ENCODE results near the gene DENND1A.
"Not testable (repeated sequence)": the region's sequence is repeated elsewhere in the genome, so short reads cannot be mapped to it uniquely, and the experiment has no call there.

The DENND1A gene

DNA sequence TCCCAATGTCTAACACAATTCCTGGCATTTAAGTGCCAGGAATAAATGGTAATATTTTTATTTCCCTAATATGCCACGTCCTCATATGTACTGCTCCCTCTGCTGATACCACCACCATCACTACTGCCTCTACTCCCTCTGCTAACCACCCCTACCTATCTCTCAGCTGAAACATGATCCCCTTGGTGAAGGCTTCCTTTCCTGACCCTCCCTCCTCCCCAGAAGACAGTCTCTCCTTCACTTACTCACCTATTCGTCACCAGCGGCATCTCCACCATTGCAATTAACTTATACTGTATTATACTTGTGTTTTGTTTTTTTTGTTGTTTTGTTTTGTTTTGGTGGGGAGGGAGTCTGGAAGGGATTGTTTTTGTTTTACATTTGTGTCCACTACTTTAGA is 4.8 kb downstream of the DENND1A start:
- no peak for DNase-seq (ENCODE audit: low read depth in 1 of 2, low spot score in 1 of 2)

DNA sequence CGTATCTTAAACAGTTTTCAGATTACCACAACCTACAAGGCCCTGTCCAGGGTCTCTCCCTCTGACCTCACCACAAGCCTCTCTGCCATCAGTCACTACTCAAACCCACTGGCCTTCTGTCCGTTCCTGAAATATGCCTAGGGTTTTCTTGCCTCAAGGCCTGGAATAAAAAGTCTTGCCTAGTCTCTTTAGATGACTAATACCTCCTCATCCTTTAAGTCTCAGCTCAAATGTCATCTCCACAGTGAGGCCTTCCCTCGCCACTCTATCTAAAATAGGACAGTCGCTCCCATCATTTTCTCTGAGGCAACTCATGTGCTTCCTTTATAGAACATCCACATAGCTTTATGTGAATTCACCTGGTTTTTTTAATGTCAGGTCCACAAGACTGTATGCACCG is 5.2 kb downstream of the DENND1A start:
- DNase-seq (ENCODE audit: low read depth in 1 of 2, low spot score in 1 of 2) = no peak

DNA sequence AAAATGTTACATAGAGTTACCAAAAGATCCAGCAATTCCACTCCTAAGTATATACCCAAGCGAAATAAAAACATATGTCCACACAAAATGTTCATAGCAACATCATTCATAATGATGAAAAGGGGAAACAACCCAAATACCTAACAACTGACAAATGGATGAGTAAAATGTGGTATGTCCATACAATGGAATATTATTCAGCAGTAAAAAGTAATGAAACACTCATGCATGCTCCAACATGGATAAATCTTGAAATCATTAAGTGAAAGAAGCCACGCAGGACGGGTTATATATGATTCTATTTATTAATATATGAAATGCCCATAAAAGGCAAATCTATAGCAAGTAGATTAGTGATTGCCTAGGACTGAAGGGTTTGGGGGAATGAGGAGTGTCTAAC is 6.0 kb downstream of the DENND1A start:
- no peak for DNase-seq (ENCODE audit: low read depth in 1 of 2, low spot score in 1 of 2)

DNA sequence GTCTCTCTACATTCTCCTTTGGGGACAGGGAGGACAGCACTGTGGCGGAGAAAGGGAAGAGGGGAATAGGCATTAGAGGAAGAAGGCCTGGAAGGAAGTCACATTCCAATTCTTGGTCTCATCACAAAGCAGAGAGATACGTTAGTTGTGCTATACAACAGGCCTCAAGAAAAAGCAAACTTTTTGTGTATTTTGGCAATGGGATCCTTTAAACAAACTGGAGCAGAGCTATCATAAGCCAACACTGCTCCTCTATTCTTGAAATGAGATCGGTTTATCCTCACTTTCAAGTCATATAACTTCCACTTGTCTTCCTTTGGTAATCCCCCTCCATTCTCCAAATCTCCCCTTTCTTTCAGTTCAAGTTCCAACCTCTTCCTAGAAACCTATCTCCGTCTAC is 6.5 kb downstream of the DENND1A start:
- DNase-seq (ENCODE audit: low read depth in 1 of 2, low spot score in 1 of 2) = no peak

DNA sequence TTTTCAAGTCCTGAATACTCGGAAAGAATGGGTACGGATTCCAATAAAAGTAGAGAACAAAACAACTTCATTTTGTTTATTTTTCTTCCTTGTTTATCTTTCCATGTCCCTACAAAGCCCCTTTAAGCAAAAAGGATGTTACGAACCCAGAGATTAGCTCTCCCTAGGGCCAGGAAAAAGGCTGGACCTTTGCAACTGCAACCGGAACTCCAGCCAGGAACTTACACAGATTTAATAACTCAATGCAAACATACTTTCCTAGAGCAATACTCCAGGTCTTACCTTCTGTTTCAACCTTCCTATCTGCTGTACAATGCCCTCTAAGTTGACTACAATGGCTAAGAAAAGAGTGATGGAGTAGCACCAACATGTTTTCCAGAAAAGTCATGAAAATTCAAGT is 7.0 kb downstream of the DENND1A start:
- no peak for DNase-seq (ENCODE audit: low read depth in 1 of 2, low spot score in 1 of 2)

DNA sequence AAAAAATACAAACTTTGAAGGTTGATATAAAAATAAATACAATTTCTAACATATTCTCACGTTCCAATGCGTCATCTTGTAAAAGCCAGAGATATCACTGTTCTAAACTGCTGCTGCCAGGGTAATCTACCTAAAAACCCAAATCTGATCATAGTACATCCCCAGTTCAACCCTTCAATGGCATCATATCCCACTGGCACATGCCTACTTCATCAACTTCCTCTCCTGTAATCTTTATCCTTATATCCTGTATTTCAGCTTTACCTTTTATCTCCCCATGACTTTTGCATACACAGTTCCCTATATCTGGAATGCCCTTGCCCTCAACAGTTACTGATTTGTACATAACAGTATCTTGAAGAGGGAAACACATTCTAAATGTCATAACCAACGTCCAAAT is 7.5 kb downstream of the DENND1A start:
- no peak for DNase-seq (ENCODE audit: low read depth in 1 of 2, low spot score in 1 of 2)

DNA sequence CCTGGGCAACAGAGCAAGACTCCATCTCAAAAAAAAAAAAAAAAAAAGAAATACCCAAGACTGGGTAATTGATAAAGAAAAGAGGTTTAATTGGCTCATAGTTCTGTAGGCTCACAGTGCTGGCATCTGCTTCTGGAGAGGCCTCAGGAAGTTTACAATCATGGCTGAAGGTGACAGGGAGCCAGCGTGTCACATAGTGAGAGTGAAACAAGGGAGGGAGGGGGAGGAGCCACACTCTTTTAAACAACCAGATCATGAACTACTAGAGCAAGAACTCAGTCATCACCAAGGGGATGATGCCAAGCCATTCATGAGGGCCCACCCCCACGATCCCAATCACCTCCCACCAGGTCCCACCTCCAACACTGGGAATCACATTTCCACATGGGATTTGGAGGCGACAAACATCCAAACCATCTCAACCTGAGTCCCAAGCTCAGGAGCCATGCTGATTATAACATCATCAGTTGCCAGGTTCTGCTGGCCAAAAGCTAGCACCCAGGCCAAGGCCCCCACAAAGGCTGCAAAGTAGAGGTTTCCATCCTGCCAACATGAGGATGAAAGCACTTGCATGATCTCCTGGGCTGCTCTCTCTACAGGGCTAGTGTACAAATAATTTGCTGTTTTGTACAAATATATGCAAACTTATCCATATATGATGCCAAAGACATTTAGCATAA is 15.3 kb downstream of the DENND1A start:
- DNase-seq (ENCODE audit: low read depth in 1 of 2, low spot score in 1 of 2) = no peak

DNA sequence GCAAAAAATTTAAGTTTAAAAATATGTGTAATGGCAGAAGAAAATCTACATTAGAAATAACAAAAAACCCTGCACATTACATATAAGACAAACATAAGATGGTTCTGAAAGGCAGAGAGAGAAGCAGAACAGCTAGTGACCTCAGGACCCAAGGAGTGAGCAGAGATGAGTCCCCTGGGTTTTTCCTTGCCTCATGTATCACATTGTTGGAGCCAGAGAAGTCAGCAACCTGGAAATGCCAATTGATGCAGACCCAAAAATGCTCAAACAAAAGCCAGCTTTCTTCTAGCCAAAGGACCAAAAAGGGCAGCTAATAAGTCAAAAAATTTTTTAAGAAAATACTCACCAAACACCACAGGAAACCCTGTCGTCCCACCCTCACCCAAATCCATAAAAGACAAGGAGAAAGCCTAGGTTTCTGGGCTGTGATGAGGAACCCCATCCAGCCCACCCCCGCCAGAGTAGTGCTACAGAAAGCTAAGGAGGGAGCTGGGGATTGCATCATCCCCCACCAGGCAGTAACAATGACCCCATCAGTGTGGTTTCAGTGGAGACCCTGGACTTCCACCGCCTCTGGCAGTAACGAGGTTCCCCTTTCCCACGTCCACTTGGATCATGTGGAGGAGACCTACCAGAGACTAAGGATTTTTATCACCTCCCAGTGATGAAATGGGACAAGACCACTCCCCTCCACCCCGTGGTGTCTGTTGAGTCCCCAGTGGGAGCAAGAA is 17.6 kb downstream of the DENND1A start:
- DNase-seq (ENCODE audit: low read depth in 1 of 2, low spot score in 1 of 2) = no peak

DNA sequence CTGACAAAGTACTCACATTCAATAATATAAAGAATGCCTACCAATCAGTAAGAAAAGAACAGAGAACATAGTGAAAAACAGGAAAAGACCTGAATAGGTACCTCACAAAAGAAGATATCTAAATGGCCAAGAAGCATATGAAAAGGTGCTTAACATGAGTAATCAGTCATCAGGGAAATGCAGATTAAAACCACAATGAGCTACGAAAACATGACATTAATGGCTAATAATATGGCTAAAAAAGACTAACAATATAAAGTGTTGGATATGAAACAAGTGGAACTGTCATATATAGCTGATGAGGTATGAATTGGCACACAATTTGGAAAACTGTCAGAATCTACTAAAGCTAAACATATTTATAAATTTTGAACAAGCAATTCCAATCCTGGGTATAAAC is 18.9 kb downstream of the DENND1A start:
- DNase-seq (ENCODE audit: low read depth in 1 of 2, low spot score in 1 of 2) = no peak

DNA sequence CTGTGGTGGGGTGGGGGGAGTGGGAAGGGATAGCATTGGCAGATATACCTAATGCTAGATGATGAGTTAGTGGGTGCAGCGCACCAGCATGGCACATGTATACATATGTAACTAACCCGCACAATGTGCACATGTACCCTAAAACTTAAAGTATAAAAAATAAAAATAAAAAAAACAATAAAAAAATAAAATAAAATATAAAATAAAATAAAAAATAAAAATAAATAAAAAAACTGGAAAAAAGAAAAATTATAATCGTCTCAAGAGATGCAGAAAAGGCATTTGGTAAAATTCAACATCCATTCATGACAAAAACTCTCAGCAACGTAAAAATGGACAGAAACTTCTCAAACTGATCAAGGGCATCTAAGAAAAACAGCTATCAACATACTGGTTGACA is 20.7 kb downstream of the DENND1A start:
- DNase-seq (ENCODE audit: low read depth in 1 of 2, low spot score in 1 of 2) = not testable (repeated sequence)

DNA sequence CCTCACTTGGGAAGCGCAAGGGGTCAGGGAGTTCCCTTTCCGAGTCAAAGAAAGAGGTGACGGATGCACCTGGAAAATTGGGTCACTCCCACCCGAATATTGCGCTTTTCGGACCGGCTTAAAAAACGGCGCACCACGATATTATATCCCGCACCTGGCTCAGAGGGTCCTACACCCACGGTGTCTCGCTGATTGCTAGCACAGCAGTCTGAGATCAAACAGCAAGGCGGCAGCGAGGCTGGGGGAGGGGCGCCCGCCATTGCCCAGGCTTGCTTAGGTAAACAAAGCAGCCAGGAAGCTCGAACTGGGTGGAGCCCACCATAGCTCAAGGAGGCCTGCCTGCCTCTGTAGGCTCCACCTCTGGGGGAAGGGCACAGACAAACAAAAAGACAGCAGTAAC is 26.4 kb downstream of the DENND1A start:
- DNase-seq (ENCODE audit: low read depth in 1 of 2, low spot score in 1 of 2) = not testable (repeated sequence)

DNA sequence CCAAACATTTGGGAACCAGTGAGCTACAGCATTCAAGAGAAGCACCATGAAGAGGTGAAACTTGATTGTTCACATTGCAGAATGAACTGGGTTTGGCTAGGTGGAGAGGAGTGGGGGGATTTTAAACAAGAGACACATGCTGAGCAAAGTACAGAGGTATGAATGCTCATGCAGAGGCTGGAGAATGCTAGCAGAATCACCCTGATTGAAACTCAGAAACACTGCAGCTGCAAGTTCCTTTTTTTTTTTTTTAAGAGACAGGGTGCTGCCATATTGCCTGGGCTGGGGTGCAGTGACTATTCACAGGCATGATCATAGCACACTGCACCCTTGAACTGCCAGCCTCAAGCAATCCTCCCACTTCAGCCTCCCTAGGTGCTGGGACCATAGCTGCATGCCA is 35.1 kb downstream of the DENND1A start:
- DNase-seq (ENCODE audit: low read depth in 1 of 2, low spot score in 1 of 2) = no peak

DNA sequence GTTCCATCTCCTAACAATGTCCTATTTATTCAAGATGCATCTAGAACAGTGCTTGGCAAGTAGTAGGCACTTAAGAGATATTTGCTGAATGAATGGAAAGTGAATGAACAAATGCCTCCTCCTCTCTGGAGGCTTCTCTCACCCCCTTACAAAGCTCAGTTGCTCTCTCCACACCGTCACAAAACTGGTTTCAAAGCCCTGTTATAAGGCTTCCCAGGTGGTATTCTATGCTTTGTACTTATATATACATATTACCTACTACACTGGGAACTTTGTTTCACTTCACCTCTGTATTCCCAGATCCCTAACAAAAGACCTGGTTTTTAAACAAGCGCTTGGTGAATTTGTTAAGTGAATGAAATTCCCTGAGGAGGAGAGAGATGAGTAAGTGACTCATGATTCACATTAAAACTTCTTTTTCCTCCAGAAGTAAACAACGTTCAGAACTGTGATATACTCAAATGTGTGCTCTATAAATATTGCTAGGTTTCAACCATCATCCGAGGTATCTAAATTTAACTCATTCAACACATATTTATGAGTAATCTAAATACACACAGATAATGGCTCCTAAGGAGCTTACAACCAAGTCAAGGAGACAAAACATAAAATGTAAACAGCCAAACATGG is 36.0 kb downstream of the DENND1A start:
- DNase-seq (ENCODE audit: low read depth in 1 of 2, low spot score in 1 of 2) = no peak

DNA sequence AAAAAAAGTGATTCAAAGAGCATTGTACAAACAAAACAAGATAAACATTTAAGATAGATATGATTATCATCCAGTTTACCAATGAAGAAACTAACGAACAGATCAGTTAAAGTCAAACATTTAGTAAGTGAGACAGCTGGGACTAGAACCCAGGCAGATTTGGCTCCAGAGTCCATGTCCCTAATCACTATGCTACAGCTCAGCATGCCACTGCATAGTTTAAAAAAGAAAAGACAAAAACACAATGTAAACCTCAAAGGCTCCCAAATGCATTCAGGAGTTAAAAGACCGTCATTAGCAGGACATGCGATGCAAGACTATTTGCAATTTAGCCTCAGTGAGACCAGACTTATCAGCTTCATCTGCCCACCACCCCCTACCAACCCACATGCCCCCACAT is 36.8 kb downstream of the DENND1A start:
- no peak for DNase-seq (ENCODE audit: low read depth in 1 of 2, low spot score in 1 of 2)

DNA sequence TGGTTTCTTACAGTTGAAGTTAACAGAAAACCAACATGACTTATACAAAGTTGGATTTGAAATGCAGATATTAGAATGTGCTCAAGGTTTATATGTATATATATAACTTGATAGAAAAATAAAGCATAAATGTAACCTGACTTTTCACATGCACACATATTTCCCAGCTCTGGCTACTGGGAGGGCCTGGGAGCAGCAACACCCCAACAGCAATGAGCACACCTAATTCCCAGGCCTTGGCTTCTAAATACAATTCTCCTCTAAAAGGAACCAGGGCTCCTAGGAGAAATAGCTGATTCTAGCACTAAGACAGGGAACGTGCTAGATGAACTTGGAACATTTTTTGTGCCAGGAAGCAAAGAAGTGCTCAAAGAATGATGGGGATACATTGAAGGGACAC is 42.1 kb downstream of the DENND1A start:
- no peak for DNase-seq (ENCODE audit: low read depth in 1 of 2, low spot score in 1 of 2)

DNA sequence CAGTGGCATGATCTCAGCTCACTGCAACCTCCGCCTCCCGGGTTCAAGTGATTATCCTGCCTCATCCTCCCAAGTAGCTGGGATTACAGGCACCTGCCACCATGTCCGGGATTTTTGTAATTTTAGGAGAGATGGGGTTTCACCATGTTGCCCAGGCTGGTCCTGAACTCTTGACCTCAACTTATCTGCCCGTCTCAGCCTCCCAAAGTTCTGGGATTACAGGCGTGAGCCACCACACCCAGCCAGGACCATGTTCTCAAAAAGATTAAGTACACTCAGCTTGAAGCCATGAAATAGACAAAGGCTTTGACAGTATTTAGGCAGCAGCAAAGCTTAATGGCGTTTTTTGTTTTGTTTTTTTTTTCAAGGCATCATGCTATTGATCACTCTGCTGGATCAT is 44.1 kb downstream of the DENND1A start:
- DNase-seq (ENCODE audit: low read depth in 1 of 2, low spot score in 1 of 2) = not testable (repeated sequence)

DNA sequence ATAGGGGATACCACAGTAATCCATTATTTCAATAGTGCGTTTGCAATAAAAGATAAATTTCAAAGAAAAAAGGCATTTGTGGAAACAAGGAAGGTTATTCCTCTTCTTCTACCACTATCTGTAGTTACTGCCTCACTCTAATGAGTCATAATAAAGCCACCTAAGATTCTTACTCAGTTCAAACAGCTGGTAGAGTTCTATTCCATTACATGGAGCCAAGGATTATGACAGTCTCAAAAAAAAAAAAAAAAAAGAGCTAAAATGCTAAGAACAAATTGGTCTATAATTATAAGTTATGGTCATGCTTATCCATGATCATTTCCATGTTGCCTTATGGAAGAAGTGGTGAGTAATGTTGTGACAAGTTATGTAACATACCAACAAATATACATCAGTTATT is 46.3 kb downstream of the DENND1A start:
- no peak for DNase-seq (ENCODE audit: low read depth in 1 of 2, low spot score in 1 of 2)

DNA sequence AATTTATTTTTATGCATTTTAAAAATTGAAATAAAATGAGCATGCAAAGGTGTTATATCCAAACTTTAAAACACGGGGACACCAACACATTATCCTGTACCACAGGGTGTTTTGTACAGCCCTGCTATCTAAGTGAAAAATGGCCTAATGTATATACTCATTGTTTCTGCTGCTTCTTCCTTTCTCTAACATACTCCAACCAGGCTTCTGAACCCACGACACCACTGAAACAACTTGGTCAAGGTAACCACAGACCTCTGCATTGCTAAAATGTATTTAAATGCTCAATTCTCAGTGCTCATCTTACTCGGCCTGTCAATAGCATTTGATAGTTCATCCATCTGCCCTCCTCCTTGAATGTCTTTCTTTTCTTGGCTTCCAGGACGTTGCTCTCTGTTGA is 48.3 kb downstream of the DENND1A start:
- no peak for DNase-seq (ENCODE audit: low read depth in 1 of 2, low spot score in 1 of 2)

DNA sequence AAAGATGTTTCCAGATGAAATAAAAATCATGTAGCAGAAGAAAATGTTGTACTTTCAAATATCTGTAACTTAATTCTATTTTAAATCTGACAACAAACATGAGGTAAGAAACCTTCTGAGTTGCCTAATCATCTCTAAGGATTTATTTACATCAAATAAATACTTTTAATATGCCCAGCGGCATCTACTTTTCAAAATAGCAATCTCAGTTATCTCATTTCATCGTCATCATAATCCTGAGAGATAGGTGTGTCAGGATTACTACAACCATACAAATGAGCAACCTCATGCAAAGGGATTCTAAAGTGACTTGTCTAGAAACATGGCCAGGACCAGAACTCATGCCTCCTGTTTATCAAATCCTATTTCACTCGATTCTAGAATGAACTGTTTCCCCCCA is 49.5 kb downstream of the DENND1A start:
- DNase-seq (ENCODE audit: low read depth in 1 of 2, low spot score in 1 of 2) = no peak

DNA sequence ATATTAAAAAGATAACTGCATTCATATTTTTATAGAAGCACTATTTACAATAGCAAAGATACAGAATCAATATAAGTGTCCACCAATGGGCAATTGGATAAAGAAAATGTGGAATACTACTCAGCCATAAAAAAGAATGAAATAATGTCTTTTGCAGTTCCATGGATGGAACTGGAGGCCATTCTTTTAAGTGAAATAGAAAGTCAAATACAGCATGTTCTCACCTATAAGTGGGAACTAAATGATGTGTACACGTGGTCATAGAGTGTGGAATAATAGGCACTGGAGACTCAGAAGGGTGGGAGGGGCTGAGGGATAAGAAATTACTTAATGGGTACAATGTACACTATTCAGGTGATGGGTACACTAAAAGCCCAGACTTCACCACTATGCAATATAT is 53.2 kb downstream of the DENND1A start:
- DNase-seq (ENCODE audit: low read depth in 1 of 2, low spot score in 1 of 2) = no peak

DNA sequence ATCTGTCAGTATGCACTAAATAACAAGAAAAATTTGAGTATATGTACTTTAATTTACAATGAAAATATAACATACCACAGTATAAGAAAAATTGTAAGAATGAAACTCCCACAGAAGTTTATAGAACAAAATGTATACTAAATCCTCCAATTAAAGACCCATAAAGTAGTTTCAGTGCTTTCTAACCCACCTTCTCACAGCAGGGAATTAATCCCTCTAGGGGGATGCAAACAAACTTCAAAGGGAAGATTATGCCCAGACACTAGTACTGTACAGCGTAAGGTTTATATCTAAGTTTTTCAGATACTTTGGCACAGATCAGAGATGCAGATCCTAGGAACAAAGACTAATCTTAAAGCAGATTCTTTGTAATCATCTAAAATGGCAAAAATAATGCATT is 57.2 kb downstream of the DENND1A start:
- DNase-seq (ENCODE audit: low read depth in 1 of 2, low spot score in 1 of 2) = no peak

DNA sequence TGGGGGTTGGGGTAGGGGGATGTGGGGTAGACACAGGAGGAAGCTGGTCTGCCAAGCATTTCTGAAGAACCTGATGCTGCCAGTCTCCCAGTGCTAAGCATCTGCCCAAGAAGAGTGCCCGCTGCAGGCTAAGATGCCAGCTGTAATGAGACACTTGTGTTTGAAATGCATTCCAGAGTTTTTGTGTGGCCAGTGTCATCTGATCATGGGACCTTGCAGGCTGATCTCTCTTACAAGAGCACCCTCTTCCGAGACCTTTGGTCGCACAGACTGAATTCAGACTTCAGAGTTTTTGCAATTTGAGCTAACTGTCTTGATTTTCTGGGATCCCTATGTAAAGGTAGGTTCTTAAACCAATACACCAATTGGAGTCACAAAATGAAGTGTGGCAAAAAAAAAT is 58.1 kb downstream of the DENND1A start:
- no peak for DNase-seq (ENCODE audit: low read depth in 1 of 2, low spot score in 1 of 2)

DNA sequence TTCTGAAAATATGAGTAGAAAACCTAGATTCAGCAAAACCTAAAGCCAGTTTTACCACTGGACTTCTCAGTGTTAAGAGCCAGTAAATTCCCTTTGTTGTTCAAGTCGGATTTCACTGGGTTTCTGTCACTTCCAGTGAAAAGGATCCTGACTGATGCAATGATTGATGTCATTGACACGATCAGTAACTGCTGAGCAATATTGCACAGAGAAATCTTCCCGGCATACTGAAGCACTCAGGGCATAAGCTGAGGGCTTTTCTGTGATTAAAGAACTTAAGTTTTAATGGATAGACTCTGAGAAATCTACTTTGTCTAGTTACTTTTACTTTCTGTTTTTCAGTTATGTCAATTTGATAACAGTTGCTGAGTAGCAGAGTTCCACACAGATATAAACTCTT is 61.9 kb downstream of the DENND1A start:
- DNase-seq (ENCODE audit: low read depth in 1 of 2, low spot score in 1 of 2) = no peak

Data from activated CD4-positive, alpha-beta T cell treated with anti-CD3 and anti-CD28 coated beads, Interleukin-2, amount 50 U/mL, for 24 hours (primary cell).